NOMO-1 treated with dmso at 0.1 percent for 144 hours (cell line): ENCODE data around the gene SMIM38.

ENCODE experiments used
- DNase-seq: peaks from one replicate; lab custom pipeline; 2025; ENCODE audit not compliant: unreplicated experiment; lab: John Stamatoyannopoulos, UW

Gene SMIM38

GRCh38 chr11:69200331-69201065 is 44.8 kb downstream of the SMIM38 start:
- DNase-seq: no peak

- DNase-seq: no peak
Observed at GRCh38 chr11:69201066-69201365, 45.3 kb downstream of the SMIM38 start.

GRCh38 chr11:69201764-69202370 is 46.1 kb downstream of the SMIM38 start:
- no peak for DNase-seq

GRCh38 chr11:69202511-69203221 is 46.9 kb downstream of the SMIM38 start:
- DNase-seq: no peak

- no peak for DNase-seq
Observed at GRCh38 chr11:69203381-69203780, 47.6 kb downstream of the SMIM38 start.

- DNase-seq: no peak
Observed at GRCh38 chr11:69203901-69204245, 48.1 kb downstream of the SMIM38 start.

GRCh38 chr11:69204246-69204940 is 48.7 kb downstream of the SMIM38 start:
- DNase-seq: no peak

GRCh38 chr11:69204941-69205742 is 49.4 kb downstream of the SMIM38 start:
- no peak for DNase-seq
